AG04450 (cell line): ENCODE measurements around the gene SLC22A23. TPM values are rescaled to one million over a fixed set of nuclear protein-coding genes. Genes with fewer than 3 reads are reported as not detected.

Experiments
- CTCF ChIA-PET: fragments of 300-600, 350-600 bp; formaldehyde crosslinking; extraction: SDS; loops from one replicate; lab custom pipeline; 2022; ENCODE audit warnings: antibody characterized with exemption, inconsistent platforms; lab: Charles Lee
- POLR2A ChIA-PET: fragments of 350-600 bp; formaldehyde crosslinking; extraction: SDS; loops from one replicate; lab custom pipeline; 2021; ENCODE audit warnings: antibody characterized with exemption, inconsistent platforms; lab: Yijun Ruan, JAX
- DNase-seq: peaks from one replicate; pipeline ENCODE4 v3.0.0-alpha.2; 2011; ENCODE audit warnings: low read depth, low spot score
- H3K27ac ChIP-seq: one replicate; pipeline ENCODE4 v1.5.1; 2012; ENCODE audit warnings: low read depth, low read length, control low read depth
- H3K27me3 ChIP-seq: one replicate; pipeline ENCODE4 v1.6.0; 2012; ENCODE audit warnings: low read length; ENCODE audit not compliant: control insufficient read depth, insufficient read depth
- H3K4me3 ChIP-seq: 2 replicates; pipeline ENCODE4 v1.5.1; 2011; ENCODE audit warnings: mild to moderate bottlenecking, low read depth, low read length, control low read depth
- H3K9me3 ChIP-seq: 2 replicates; pipeline ENCODE4 v1.5.1; 2012; ENCODE audit warnings: low read length; ENCODE audit not compliant: control insufficient read depth, insufficient read depth
- polyA plus RNA-seq: library from polyadenylated mRNA; depleted of rRNA; stranded (reverse); fragments of >200 nt; gene quantifications from 2 replicates; pipeline ENCODE4 v1.2.3, GENCODE V29; 2011
- TF ChIP-seq, protein P1 (sequence below): IDR thresholded peaks from 2 replicates; pipeline ENCODE4 v1.5.1; 2011; ENCODE audit warnings: low read depth, low read length, control low read depth, inconsistent platforms

The SLC22A23 gene
- polyA plus RNA-seq, 1 experiment, result not detected

DNA sequence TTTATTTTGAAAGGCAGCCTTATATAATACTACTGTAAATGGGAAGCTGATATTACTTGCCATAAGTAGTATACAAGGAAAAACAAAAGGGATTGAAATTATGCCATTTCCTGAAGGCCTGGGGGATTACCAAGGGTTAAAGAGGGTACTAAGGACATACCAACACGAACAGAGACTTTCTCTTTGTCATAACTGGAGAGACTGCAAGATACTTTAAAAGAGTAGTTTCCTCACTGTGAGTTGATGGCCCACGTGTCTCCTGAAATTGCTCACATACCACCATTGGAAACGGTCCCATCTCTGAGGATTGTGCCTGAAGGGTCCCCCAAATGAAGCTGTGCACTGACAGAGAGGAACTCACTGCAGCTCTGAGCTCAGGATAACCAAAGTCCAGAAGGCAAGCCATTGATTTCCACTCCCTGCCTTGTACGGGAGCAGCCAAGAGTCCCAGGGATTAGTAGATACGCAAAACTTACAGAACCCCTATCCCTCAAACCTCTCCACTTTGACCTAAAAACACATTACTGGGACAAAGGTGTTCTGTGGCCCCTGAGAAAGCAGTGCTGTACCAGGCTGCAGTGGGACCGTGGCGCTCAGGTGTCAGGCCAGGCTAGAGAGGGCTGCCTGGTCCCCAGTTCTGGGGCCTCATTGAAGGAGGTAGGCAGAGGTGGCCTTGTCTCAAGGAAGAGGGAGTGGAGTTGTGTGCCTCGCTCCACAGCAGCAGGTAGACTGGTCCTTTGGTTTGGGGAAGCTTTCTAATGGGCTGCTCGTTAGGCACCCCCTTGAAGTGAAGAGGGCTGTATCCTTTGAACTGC is 182.9 kb downstream of the SLC22A23 start:
- H3K9me3 ChIP-seq, result no peaks in the 10 kb centered on the region; the same call in 1 of the 2 replicates
- H3K27ac ChIP-seq, result no peak overlapping the region
- TF ChIP-seq, protein P1, sequence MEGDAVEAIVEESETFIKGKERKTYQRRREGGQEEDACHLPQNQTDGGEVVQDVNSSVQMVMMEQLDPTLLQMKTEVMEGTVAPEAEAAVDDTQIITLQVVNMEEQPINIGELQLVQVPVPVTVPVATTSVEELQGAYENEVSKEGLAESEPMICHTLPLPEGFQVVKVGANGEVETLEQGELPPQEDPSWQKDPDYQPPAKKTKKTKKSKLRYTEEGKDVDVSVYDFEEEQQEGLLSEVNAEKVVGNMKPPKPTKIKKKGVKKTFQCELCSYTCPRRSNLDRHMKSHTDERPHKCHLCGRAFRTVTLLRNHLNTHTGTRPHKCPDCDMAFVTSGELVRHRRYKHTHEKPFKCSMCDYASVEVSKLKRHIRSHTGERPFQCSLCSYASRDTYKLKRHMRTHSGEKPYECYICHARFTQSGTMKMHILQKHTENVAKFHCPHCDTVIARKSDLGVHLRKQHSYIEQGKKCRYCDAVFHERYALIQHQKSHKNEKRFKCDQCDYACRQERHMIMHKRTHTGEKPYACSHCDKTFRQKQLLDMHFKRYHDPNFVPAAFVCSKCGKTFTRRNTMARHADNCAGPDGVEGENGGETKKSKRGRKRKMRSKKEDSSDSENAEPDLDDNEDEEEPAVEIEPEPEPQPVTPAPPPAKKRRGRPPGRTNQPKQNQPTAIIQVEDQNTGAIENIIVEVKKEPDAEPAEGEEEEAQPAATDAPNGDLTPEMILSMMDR, result no peak
- no peak overlapping the region for H3K4me3 ChIP-seq
- ChIA-PET POLR2A (no interaction called here), CTCF (interaction anchor here (1.0 kb wide), 2 partner anchors 22 to 614 kb away, joined by 3 to 4 read pairs; no protein-coding TSS in a partner anchor)
- no peaks in the 10 kb centered on the region for H3K27me3 ChIP-seq
- DNase-seq, result no peak

DNA sequence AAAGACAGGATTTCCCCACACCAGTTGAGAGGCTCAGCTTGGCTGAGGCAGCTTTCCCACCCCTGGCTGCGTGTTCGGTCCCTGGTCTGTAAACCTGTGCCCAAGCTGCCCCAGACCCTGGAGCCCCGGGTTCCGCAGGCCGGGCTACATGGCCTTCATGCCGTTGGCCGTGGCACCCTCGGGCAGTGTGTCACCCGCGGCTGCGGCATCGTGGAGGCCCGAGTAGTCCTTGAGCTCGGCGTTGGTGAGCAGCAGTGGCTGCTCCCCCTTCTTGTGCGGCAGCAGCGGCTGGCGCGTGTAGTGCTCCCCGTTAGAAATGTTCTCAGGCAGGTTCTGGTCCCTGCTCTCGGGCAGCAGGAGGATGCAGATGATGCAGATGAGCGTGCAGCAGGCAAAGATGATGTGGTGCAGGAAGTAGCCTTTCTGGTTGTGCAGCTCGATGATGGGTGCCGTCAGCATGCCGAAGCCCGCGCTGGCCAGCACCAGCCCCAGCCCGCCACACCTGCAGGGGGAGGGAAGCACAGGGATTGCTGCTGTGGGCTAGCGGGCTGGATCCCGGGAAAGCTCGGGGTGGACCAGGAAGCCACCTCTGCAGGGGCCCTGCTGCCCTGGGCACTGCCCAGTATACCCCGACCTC is 183.8 kb downstream of the SLC22A23 start:
- no peak overlapping the region for H3K4me3 ChIP-seq
- TF ChIP-seq, protein P1, result no peak
- no peaks in the 10 kb centered on the region for H3K27me3 ChIP-seq
- no peak for DNase-seq
- ChIA-PET CTCF (interaction anchor here (0.6 to 1.0 kb wide), 2 partner anchors 21 to 205 kb away, joined by 3 read pairs; partner anchors contain the start of gene RIPK1), POLR2A (no interaction called here)
- H3K27ac ChIP-seq, result peak overlapping the region; percentile 11
- no peaks in the 10 kb centered on the region; the same call in 1 of the 2 replicates for H3K9me3 ChIP-seq

DNA sequence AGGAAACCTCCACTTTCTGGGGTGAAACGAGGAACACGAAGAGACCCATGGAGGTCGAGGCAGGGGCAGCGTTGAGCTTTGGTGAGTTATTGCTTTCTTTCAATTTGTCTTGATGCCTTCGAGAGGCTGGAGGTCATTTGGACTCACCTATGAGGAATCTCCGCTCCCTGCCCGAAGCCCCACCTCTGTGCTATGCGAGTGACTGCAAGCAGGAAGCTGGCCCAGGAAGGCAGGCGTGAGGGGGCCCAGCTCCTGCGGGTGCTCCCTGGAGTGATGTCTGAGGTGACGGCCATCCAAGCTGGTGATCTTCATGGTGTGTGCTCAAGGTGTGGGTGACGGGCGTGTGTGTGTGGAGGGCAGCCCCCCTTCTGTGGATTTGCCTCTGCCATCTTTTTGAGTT is 185.1 kb downstream of the SLC22A23 start:
- ChIA-PET CTCF (interaction anchor here (0.8 to 1.2 kb wide), 3 partner anchors 20 to 146 kb away, joined by 3 to 5 read pairs (median 5); no protein-coding TSS in a partner anchor), POLR2A (no interaction called here)
- DNase-seq, result no peak
- TF ChIP-seq, protein P1, result no peak
- no peak overlapping the region for H3K27ac ChIP-seq
- H3K4me3 ChIP-seq, result no peak overlapping the region
- H3K9me3 ChIP-seq, result no peaks in the 10 kb centered on the region; the same call in 1 of the 2 replicates
- no peaks in the 10 kb centered on the region for H3K27me3 ChIP-seq

DNA sequence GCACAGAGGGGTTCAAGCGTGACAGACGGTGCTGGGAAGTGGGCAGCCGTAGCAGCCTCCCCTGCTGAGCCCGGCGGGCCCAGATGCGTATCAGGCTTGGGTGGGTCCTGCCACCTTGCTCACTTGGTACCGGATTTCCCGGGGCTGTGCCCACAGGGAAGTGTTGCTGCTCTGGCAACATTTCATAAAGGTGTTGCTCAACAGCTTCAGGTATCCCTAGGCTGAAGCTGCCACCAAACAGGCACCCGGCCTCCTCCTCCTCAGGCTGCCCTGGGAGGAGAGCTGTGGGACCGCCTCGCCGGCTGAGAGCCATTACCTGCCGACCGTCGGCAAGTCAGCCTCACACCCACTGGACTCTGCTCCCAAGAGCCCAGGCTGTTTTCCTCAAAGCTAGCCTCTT is 186.6 kb downstream of the SLC22A23 start:
- ChIA-PET POLR2A (no interaction called here), CTCF (no interaction called here)
- H3K27ac ChIP-seq, result no peak overlapping the region
- TF ChIP-seq, protein P1, result no peak
- DNase-seq, result no peak
- no peaks in the 10 kb centered on the region for H3K27me3 ChIP-seq
- no peaks in the 10 kb centered on the region; the same call in 1 of the 2 replicates for H3K9me3 ChIP-seq
- no peak overlapping the region for H3K4me3 ChIP-seq
